Caco-2 (cell line): ENCODE results near the gene KLRK1. TPM values are rescaled to one million over a fixed set of nuclear protein-coding genes. Genes with fewer than 3 reads are reported as not detected.

Source experiments
- total RNA-seq: library from RNA; stranded (reverse); gene quantifications from 2 replicates; pipeline ENCODE4 v1.2.3, GENCODE V29; 2022

Gene KLRK1
- total RNA-seq, 1 experiment from 2014 or later, result 0.18 TPM

Other genes starting within 250 kb of the KLRK1 start
- 176 and 183 TPM in 2 replicates for gene OLR1, start 217.9 kb downstream of the KLRK1 start, total RNA-seq
- 41.8 and 46.0 TPM in 2 replicates for gene TMEM52B, start 211.0 kb downstream of the KLRK1 start, total RNA-seq
- 106 TPM in 2 replicates for gene GABARAPL1, start 177.2 kb downstream of the KLRK1 start, total RNA-seq
- gene KLRD1, start 82.2 kb downstream of the KLRK1 start, total RNA-seq, result 0.05 and 0.23 TPM in 2 replicates
- gene KLRC4, start 19.7 kb upstream of the KLRK1 start, total RNA-seq, result not detected in 2 replicates
- not detected in 2 replicates for gene KLRC3, start 30.6 kb upstream of the KLRK1 start, total RNA-seq
- gene KLRC2, start 46.0 kb upstream of the KLRK1 start, total RNA-seq, result not detected in 2 replicates
- not detected in 2 replicates for gene KLRC1, start 63.3 kb upstream of the KLRK1 start, total RNA-seq
- 0.73 and 1.1 TPM in 2 replicates for gene EIF2S3B, start 115.8 kb upstream of the KLRK1 start, total RNA-seq
- 134 and 137 TPM in 2 replicates for gene MAGOHB, start 223.6 kb upstream of the KLRK1 start, total RNA-seq